GM18502 (cell line): ENCODE measurements around the gene CCL14.
"Not testable (repeated sequence)": the region's sequence is repeated elsewhere in the genome, so short reads cannot be mapped to it uniquely, and the experiment has no call there.

Experiments used
- ATAC-seq: cut with Tn5 transposase; IDR thresholded peaks from one replicate; pipeline ENCODE4 v1.9.1; 2021; ENCODE audit warnings: mild to moderate bottlenecking; ENCODE audit not compliant: unreplicated experiment, poor library complexity

Gene CCL14

DNA sequence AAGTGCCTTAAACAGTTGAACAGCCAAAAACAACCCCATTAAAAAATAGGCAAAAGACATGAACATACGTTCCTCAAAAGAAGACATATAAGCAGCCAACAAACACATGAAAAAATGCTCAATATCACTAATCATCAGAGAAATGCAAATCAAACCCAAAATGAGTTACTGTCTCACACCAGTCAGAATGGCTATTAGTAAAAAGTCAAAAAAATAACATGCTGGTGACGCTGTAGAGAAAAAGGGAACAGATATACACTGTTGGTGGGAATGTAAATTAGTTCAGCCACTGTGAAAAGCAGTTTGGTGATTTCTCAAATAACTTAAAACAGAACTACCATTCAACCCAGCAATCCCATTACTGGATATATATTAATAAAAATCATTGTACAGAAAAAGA is 8.8 kb upstream of the CCL14 start:
- not testable (repeated sequence) for ATAC-seq

GRCh38 chr17:35991075-35991474 is 4.5 kb upstream of the CCL14 start:
- ATAC-seq: no peak

- no peak for ATAC-seq
Observed at GRCh38 chr17:35988164-35988563, 1.6 kb upstream of the CCL14 start.

DNA sequence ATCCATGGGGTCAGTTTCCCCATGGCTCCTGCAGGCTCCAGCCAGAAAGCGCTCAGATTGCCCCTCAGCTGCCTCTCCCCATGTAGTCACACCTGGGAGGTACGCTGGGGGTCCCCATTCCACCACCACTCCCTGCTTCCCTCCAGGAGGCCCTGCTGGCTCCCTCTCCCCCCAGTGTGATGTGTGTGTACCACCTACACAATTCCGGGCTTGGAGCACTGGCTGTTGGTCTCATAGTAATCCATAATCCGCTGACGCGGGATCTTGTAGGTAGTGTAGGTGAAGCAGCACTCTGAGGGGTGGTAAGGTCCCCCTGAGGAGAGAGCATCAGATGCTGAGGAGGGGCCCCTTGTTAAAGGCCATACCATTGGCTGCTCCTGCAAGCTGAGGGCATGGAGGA is 2.4 kb downstream of the CCL14 start:
- ATAC-seq: no peak

- no peak for ATAC-seq
Observed at GRCh38 chr17:35982409-35983191, 3.9 kb downstream of the CCL14 start.

GRCh38 chr17:35981908-35982330 is 4.6 kb downstream of the CCL14 start:
- ATAC-seq: no peak

DNA sequence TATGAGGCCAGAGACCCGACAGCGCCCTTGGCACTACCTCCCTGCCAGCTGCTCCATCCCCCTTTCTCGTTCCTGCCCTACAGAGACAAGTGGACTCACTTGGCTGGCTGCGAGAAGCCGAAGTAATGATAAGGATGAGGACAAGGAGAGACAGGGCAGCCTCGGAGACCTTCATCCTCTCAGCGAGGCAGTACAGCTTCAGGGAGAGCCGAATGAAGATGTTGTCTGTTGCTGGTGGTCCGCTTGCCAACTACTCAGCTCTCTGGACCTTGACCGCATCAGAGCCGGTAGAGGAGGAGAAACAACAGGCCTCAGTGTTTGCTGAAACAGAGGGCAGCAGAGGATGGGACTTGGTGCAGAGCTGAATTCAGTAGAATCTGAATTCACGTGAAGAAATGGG is 5.3 kb downstream of the CCL14 start, which contains the start of gene CCL16:
Gene CCL16 (minus strand): TSS at position 252 of the 400 bp plus-strand sequence. CDS start 77 bp downstream, at position 175.
- ATAC-seq: no peak

DNA sequence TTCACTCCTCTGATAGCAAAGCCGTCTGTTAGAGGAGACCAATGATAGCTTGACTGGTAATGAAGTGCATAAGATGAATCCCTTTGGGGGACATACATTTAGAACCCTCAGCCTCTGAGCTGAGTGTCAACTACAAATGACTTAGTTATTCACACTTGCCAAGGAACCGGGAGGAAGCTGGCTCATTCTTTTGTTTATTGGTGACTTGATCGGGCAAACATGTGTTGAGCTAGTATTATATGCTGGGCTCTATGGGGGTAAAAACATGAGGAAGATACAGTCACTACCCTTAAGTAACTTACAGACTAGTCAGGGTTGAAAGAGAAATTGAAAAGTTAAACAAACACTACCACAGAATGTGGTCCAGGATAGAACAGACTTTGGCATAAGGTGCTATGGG is 8.2 kb downstream of the CCL14 start:
- no peak for ATAC-seq

- no peak for ATAC-seq
Observed at GRCh38 chr17:35977509-35977908, 9.0 kb downstream of the CCL14 start.

DNA sequence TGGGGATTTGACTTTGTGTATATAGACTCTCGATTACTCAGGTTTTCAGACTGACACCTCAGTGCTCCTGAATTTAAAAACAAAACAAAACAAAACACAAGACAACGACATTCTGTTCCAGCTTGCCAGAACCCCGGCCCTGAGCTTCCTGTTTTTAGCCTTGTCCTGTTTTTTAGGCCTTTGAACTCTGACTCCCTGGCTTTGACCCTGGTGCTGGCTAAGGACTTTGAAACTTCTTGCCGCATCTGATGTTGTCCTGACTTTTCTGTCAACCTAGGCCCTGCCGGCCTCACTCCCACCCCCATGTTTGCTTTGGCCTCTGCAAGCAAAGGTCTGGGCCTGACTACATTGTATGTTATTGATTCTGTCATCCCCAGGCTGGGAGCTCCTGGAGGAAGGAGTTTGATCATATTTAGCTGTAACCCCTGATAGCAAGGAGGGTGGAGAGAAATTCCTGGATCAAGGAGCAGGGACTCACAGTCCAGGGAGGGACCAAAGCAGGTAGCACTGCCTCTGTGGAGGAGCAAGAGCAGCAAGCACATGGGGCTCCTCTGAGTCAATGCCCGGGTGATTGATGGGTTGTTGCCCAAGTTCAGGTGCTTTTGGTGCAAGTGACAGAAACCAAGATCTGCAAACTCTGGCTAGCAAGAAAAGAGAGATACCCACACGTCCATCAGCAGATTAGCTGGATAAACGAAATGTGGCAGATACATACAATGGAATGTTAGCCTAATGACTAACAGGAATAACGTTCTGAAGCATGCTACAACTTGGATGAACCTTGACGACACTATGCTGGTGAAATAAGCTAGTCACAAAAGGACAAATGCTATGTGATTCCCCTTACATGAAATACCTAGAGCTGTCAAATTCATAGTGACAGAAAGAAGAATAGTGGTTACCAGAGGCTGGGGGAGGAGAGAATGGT is 12.9 kb downstream of the CCL14 start:
- ATAC-seq: no peak

- ATAC-seq: no peak
Observed at GRCh38 chr17:35972945-35973332, 13.6 kb downstream of the CCL14 start.

GRCh38 chr17:35972535-35972934 is 14.0 kb downstream of the CCL14 start:
- ATAC-seq: no peak

- no peak for ATAC-seq
Observed at GRCh38 chr17:35972066-35972465, 14.5 kb downstream of the CCL14 start.

GRCh38 chr17:35969558-35970380 is 16.8 kb downstream of the CCL14 start:
- ATAC-seq: no peak

GRCh38 chr17:35968520-35969054 is 17.9 kb downstream of the CCL14 start:
- ATAC-seq: no peak

GRCh38 chr17:35965272-35965671 is 21.3 kb downstream of the CCL14 start:
- ATAC-seq: no peak

DNA sequence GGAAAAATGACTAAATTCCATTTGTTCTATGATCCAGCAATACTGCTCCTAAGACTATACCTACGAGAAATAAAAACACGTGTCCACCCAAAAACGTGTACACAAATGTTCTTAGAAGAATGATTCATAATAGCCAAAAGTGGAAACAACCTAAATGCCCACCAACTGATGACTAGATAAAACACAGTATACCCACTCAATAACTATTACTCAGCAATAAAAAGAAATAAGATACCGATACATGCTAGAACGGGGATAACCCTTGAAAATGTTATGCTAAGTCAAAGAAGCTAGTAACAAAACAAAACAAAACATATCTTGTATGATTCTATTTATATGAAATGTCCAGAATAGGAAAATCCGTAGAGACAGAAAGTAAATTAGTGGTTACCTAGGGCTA is 22.9 kb downstream of the CCL14 start:
- no peak for ATAC-seq

DNA sequence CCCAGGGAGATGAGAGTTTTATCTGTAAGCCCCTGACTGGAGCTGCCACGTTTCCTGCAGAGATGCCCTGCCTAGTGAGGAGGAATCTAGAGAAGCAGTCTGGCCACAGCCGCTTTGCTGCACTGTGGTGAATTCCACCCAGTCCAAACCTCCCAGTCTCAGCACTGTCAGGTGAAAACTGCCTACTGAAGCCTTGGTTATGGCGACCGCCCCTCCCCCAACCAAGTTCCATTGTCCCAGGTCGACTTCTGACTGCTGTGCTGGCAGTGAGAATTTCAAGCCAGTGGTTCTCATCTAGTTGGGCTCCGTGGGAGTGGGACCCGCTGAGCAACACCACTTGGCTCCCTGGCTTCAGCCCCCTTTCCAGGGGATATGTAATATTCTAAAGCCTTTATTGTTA is 32.8 kb downstream of the CCL14 start:
- ATAC-seq: no peak

DNA sequence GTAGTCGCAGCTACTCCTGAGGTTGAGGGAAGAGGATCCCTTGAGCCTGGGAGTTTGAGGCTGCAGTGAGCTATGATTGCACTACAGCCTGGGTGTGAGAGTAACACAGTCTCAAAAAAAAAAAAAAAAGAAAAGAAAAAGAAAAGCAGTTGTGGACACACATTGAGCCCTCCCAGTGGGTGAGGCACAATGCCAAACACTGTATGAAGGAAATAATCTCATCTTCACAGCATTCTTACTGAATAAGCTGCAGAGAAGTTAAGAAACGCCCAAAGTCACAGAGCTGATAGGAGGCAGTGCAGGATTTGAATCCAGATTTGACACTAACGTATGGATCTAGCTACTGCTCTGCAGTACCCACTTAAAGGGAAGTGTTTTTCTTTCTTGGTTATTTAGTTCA is 37.1 kb downstream of the CCL14 start:
- ATAC-seq: no peak

DNA sequence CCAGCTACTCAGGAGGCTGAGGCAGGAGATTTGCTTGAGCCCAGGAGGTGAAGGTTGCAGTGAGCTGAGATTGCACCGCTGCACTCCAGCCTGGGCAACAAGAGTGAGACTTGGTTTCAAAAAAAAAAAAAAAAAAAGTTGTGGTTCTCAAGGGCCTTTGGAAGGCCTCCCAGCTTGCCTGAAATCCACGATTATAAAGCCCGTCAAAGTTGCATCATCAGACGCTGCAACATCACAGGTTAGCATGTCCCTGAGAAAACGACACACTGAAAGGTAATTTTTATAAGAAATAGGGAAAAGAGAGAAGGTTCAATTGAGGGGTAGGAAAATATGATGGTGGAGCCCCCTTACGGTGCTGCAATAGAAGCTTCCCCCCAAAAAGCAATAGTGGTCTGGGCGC is 38.4 kb downstream of the CCL14 start:
- no peak for ATAC-seq
